HG02870 (cell line): ENCODE data around the gene FIG4.
"Not testable (repeated sequence)": the region's sequence is repeated elsewhere in the genome, so short reads cannot be mapped to it uniquely, and the experiment has no call there.

ENCODE experiments used
- ATAC-seq: cut with Tn5 transposase; IDR thresholded peaks from one replicate; pipeline ENCODE4 v1.9.1; 2021; ENCODE audit warnings: mild to moderate bottlenecking, moderate library complexity; ENCODE audit not compliant: unreplicated experiment

Gene FIG4

GRCh38 chr6:109690737-109691621 is at the start of gene FIG4, which contains the start of gene AK9:
Gene FIG4 (plus strand): TSS chr6:109691296. CDS start chr6:109691436, 140 bp downstream.
Gene AK9 (minus strand): TSS chr6:109691202. CDS start chr6:109675745, 15,457 bp downstream.
- ATAC-seq: peak; percentile 94

DNA sequence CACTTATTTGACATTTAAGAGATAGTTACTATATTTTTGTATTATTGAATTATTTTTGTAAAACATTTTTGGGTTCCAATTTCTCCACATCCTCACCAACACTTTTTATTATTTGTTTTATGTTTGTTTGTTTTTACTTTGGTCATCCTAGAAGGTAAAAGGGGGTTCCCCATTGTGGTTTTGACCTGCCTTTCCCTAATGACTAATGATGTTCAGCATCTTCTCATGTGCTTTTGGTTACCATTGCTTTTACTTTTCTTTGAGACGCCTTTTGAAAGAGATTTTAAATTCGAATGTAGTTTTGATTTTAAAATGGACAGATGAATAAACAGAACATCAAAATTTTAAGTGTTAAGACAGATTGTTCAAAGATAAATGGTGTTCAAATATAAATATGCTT is 47.0 kb upstream of the FIG4 start:
- ATAC-seq: no peak

DNA sequence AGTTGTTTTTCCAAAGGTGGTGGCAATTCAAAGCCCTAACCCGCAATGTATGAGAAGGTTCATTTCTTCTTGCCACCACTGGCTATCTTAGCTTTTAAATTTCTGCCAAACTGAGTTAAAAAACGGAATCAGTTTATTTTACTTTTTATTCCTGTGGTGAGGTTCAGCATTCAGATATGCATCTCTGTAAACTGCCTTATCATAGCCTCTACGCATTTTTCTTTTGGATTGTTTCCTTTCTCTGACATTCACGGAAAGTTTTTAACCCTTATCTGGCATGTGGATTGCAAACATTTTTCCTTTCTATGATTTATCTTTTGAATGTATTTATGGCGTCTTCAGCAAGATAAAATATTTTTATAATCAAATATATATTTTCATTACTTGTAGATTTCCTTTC is 37.8 kb upstream of the FIG4 start:
- no peak for ATAC-seq

- no peak for ATAC-seq
Observed at GRCh38 chr6:109655761-109656262, 35.3 kb upstream of the FIG4 start.

- ATAC-seq: no peak
Observed at GRCh38 chr6:109660526-109661320, 30.4 kb upstream of the FIG4 start.

GRCh38 chr6:109662192-109662591 is 28.9 kb upstream of the FIG4 start:
- no peak for ATAC-seq

GRCh38 chr6:109669811-109670210 is 21.3 kb upstream of the FIG4 start:
- no peak for ATAC-seq

DNA sequence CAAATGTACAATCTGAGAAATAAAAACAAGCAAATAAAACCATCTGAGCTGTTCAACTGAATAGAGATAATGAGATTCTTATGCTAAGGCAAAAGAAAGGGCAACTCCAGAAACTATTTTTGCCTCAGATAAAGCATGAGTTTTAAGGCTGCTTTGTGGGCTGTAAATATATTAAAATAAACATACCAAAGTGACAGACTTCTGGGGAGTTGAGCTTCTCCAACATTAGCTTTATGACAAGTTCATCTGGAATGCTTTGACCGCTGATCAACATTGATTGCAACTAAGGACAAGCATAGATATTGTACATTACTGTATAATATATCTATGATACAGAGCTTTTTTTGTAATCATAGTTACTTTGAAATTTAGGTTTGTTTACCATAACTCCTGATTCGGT is 19.4 kb upstream of the FIG4 start:
- ATAC-seq: no peak

GRCh38 chr6:109672175-109672574 is 18.9 kb upstream of the FIG4 start:
- no peak for ATAC-seq

DNA sequence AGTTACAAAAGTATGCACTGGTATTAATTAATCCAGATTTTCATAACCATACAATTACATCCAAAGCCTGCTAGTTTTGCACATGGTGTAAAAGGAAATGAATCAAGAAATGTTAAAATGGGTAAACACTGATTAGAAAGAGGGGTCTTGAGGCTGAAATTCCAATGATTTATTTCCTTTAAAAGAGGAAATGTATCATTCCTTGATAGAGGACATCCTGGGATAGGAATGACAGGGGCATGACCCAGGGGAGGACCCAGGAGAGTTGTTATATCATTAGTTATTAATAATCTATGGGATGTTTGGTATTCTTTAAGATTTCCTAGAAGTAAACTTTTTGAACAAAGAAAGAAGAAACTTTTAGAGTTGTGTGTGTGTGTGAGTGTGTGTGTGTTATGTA is 18.3 kb upstream of the FIG4 start:
- no peak for ATAC-seq

GRCh38 chr6:109676724-109677123 is 14.4 kb upstream of the FIG4 start:
- no peak for ATAC-seq

- no peak for ATAC-seq
Observed at GRCh38 chr6:109678240-109678639, 12.9 kb upstream of the FIG4 start.

DNA sequence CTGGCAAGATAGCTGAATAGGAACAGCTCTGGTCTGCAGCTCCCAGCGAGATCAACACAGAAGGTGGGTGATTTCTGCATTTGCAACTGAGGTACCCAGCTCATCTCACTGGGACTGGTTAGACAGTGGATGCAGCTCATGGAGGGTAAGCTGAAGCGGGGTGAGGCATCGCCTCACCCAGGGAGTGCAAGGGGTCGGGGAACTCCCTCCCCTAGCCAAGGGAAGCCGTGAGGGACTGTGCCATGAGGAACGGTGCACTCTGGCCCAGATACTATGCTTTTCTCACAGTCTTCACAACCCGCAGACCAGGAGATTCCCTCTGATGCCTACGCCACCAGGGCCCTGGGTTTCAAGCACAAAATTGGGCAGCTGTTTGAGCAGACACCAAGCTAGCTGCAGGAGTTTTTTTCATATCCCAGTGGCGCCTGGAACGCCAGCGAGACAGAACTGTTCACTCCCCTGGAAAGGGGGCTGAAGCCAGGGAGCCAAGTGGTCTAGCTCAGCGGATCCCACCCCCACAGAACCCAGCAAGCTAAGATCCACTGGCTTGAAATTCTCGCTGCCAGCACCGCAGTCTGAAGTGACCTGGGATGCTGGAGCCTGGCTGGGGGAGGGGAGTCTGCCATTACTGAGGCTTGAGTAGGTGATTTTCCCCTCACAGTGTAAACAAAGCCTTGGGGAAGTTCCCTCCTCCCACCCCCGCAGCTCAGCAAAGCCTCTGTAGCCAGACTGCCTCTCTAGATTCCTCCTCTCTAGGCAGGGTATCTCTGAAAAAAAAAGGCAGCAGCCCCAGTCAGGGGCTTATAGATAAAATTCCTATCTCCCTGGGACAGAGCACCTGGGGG is 12.2 kb upstream of the FIG4 start:
- ATAC-seq: not testable (repeated sequence)

- no peak for ATAC-seq
Observed at GRCh38 chr6:109686566-109687265, 4.4 kb upstream of the FIG4 start.

GRCh38 chr6:109687271-109687761 is 3.8 kb upstream of the FIG4 start:
- no peak for ATAC-seq

- peak; percentile 23 for ATAC-seq
Observed at GRCh38 chr6:109690373-109690736, 741 bp upstream of the FIG4 start.

DNA sequence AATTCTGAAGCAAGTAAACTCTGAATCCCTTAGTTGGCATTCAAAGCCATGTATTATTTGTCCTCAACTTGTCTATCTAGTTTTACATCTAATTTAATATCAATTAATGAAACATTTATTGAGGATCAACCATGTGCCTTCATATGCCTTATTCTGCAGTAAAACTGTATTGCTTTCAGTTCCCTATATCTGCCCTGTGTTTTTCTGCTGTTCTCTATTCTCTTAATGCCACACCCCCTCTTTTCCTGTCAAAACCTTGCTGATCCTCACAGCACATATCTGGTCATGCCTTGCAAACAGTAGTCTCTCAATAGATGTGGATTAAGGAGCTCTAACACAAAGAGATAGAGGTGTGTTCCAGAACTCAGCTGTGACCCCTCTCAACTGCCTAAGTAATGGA is 2.0 kb downstream of the FIG4 start:
- ATAC-seq: no peak

DNA sequence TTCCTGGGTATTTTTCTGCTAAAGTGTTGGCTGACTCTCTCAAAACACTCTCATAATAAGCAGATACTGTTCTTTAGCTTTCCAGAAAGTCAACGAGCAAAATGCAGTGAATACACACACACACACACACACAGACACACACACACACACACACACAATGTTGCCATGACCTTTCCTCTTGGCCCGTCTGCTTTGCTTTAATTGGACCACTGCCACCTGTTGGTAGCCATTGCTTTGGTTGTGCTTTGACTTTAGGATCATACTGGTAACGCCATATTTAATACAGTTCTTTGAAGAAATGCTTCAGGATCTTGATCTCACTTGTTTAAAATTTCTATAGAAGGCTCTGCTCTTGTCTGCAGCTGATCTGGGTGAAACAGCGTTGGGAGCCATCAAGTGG is 4.4 kb downstream of the FIG4 start:
- ATAC-seq: no peak

GRCh38 chr6:109696355-109696754 is 5.3 kb downstream of the FIG4 start:
- no peak for ATAC-seq

GRCh38 chr6:109701221-109701620 is 10.1 kb downstream of the FIG4 start:
- no peak for ATAC-seq
